ENCODE measurements around the gene BLNK.

GRCh38 chr10:96208271-96208670 is 63.1 kb downstream of the BLNK start:
- TF ChIP-seq CTCF (IDR thresholded peaks at IDR 0.05; ENCODE audit: low read length) (no peak), EZH2 (optimal IDR thresholded peaks at IDR 0.05; ENCODE audit: low read depth, low read length) (no peak), EZH2phosphoT487 (IDR thresholded peaks at IDR 0.05; ENCODE audit: low read length) (no peak)
